GM19455 (cell line): ENCODE results near the gene ATP10A.
"Not testable (repeated sequence)": the region's sequence is repeated elsewhere in the genome, so short reads cannot be mapped to it uniquely, and the experiment has no call there.

Source experiments
- ATAC-seq: cut with Tn5 transposase; IDR thresholded peaks from one replicate; pipeline ENCODE4 v1.9.1; 2021; ENCODE audit not compliant: unreplicated experiment

The ATP10A gene

DNA sequence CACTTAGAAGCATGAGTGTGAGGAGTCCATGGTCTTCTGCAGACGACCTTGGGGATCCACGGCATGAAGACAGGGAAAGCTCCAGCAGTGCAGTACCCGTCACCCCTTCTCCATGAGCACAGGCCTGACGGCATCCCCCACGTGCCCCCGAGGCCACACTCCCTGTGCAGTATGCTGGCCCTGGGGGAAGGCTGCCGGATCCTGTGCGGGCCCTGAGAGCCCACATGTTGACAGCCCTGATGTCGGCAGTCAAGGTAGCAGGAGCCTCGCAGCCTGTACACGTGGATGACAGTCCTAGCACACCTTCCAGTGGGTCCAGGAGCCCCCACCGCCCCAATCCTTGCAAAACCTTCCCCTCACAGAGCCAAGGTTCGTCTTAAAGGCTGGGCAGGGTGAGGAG is 195.3 kb downstream of the ATP10A start:
- no peak for ATAC-seq

DNA sequence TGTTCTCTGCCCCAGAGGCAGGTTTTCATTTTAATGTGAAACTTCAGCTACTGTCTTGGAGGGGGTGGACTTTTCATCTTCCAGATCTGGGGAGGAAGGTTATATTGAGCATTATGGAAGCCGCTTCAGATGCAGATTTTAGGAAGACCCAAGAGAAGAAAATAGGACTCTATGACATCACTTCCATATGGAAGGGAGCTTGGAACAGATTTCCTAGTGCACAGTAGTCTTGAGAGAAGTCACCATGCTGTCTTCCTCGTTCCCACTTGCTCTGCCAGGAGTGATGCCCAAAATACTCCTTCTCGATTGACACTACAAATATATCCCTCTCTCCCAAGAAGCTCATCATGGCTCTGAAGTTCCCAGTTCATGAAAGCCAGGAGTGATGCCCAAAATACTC is 197.2 kb downstream of the ATP10A start:
- ATAC-seq = no peak

DNA sequence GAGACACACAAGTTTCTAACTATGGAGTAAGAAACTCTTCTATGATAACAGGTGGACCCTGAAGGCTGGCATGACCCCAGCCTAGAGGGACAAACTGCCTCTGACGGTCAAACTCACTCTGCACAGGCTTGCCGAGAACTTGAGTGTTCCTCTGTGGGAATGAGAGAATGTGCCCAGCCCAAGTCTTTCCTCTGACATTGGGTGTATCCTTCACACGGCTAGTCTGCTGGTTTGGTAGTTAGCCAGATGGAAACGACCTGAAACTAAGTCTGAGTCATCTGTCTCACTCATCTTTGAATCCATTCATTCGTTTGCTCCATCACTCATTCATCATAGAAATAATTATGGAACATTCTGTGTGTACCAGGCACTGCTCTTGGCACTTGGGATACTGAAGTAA is 198.4 kb downstream of the ATP10A start:
- ATAC-seq = no peak

DNA sequence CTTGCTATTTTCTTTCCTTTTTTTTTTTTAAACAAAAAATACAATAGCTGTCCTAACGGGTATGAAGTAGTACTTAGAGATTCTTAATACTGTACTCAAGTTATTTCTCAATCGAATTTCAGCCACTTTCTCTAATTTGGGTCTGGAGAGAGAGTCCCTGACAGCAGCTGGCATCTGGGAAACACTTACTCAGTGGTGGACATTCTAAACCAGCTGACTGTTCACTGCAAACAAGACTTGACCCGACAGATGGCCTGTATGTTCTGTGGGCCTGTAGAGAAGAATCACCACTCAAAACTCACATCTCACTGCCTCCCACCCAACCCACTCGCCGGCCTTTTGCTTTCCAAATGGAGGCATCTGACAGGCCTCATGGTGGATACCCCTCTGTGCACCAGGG is 199.6 kb downstream of the ATP10A start:
- ATAC-seq = no peak

DNA sequence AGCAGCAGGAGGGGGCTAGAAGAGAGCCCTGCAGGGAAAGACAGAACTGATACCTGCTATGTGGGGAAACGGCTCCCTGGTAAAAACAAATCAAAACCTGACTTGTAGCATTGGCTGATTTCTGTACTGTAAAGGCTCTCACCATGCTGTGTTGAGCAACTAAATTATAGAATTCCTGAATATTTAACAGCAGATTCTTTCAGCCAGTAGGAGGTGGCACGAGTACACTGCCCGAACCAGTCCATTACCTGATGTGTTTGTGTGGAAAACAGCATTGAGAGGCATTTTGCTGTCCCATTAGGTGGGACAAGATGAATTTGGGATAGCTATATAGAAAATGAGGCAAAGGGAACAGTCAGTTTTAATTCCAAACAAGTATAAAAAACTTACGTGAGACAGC is 201.2 kb downstream of the ATP10A start:
- no peak for ATAC-seq

DNA sequence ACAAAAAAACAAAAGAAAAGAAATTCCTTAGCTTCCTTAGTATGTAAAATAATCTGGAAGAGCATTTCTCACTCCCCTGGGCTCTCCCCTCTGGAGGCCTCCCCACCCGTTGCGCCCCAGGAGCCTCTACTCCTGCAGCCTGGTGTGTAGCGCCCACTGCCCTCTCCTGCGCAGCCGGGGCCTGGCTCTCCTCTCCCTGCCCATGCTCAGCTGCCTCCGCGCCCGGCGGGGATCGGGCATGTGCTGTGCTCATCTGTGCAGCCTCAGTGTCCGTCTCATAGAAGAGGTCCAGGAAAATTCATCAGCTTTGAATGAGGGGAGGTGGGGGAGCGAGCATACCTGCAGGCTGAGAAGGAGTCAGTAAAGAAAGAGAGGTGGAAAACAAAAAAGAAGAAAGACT is 203.9 kb downstream of the ATP10A start:
- no peak for ATAC-seq

DNA sequence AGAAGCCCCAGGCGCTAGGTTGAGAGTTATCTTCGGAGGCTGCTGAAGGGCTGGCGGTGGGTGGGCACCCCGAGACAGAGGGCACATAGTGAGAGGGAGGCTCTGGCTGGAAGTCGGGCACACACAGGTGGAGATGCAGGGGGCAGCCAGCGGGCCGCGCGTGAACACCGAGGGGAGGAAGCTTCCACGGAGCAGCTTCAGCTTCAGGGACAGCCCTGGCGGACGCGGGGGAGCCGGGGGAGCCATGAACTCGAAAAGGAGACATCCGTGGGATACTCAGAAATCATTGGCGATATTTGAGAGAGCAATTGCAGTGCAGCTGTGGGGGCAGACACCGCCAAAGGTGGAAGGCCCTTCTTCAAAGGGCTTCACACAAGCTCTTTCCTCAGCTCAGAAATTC is 204.6 kb downstream of the ATP10A start:
- no peak for ATAC-seq

DNA sequence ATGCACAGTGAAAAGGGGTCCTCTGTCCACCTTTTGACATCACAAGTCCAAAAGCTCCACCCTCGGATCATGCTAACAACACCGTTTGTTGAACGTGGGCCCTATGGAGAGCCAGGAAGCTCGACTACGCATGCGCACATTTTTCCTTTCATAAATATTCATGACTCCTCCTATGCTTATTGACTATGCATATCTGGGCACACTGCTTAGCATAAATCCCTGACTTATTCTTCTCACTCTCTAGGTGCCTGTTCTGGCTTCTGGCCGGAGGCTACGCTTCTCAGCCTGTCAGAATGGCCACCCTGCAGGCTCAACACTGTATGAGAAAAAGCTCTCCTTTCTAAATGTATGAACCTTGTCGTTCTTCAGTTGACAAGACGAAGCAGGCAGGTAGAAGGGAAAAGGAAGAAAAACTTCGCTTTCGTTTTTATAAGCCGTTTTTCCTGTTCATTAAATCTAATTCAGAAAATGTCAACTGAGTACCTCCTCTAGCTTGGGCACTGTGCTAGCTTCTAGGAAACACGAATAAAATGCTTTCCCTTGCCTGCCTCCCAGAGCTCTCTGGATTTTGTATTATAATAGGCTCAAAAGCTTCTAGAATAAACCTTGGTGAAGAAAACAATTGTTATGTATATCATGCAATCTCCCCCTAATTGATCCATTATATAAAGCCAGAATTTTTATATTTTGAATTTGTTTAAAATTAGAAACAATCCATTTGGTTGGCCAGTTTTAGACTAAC is 207.7 kb downstream of the ATP10A start:
- no peak for ATAC-seq

DNA sequence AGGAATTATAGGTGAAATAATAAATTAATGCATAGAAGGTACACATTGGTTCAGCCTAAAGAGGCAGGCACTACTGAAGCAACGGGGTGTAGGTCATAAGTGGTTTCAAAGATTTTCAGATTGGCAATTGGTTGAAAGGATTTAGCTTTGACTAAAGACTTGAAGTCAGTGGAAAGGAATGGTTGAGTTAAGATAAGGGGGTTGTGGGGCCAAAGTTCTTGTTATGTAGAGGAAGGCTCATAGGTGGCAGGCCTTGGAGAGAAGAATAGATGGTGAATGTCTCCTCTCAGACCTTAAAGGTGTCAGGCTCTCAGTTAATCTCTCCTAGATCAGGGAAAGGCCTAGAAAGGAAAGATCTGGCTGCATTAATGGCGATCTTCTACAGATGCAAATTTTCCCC is 209.8 kb downstream of the ATP10A start:
- no peak for ATAC-seq

DNA sequence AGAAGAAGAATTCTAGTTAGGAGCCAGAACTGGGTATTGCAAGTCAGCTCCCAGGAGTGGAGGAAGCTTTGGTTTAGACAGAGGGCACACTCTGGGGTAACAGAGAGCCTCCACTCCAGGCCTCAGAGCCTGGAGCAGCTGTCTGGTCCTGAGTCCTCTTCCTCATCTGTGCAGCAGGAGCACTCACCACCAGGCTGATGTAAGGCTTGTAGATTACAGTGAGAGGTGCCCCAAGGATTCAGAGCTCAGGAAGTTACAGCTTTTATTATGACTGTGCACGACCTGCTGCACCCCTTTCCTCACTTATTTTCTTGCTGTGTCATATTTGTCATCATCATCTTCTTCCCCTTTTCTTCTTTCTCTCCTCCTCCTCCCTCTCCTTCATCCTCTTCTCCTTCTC is 210.4 kb downstream of the ATP10A start:
- ATAC-seq = no peak

DNA sequence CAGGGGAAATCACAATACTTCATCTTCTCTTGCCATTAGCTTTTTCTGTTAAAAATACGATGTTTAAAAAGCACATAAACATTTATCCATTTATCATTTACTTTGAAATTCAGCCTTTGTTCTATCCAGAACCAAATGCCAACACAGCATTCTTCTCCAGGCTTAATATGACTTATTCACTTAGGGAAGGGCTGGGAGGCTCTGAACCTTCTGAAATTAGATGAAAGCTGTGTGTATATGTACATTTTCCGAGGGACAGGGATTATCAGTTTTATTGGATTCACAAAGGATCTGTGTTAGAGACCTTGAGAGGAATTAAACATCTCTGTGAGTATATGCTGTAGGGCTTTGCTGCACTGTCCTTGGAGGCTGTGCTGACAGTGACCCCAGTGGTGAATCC is 213.7 kb downstream of the ATP10A start:
- no peak for ATAC-seq

DNA sequence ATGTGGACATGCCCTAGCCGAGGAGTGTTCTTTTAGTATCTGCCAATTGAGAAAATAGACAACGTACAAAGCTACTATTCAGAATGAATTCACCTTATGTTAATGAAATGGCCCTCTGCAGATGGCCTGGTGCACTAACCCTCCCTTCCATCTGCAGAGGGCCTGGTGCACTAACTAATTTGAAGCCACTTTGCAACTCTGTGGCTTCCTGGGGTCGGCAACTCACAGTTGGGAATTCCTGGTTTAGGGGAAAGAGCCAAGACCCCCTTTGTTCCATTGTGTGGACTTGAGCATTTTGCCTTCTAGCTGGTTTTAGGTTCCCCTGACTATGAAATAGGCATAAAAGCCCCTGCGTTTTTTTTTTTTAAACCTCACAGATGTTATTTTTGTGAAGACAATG is 220.0 kb downstream of the ATP10A start:
- ATAC-seq = no peak

DNA sequence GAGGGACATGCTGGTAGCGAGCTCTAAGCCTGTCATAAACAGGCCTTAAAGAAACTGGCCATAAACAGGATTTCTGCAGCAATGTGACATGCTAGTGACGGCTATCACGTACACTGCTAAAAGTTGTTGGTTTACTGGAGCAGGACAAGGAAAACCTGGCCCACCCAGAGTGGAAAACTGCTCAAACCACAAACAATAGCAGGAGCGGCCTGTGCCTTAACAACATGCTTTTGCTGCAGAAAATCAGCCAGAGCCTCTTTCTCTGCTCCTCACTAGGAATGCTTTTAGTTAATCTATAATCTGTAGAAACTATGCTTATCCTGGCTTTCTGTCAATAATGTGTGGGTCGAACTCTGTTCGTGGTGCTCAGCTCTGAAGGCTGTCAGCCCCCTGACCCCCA is 221.4 kb downstream of the ATP10A start:
- no peak for ATAC-seq

DNA sequence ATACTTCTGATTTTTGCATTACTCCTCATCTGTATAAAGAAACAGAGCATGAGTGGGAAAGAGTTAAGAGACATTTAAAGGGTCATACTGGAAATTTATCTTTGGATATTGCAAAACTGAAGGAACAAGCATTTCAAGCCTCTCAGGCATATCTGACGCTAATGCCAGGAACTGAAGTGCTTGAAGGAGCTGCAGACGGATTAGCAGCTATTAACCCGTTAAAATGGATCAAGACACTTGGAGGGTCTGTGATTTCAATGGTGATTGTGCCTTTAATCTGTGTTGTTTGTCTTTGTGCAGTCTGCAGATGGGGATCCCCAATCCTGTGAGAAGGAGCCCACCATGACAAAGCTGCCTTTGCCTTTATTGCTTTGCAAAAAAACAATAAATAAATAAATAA is 221.8 kb downstream of the ATP10A start:
- no peak for ATAC-seq

DNA sequence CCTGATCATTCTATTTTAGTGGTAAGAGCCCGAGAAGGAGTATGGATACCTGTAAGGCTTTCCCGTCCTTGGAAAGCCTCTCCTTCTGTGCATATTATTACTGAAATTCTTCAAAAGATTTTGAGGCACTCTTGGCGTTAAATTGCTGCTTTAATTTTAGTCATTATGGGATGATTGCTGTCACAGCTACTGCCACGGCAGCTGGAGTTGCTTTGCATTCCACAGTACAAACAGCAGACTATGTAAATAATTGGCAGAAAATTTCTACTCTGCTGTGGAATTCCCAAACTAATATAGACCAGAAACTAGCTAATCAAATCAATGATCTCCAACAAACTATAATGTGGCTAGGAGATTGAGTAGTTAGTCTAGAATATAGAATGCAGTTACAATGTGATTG is 222.2 kb downstream of the ATP10A start:
- ATAC-seq = not testable (repeated sequence)

DNA sequence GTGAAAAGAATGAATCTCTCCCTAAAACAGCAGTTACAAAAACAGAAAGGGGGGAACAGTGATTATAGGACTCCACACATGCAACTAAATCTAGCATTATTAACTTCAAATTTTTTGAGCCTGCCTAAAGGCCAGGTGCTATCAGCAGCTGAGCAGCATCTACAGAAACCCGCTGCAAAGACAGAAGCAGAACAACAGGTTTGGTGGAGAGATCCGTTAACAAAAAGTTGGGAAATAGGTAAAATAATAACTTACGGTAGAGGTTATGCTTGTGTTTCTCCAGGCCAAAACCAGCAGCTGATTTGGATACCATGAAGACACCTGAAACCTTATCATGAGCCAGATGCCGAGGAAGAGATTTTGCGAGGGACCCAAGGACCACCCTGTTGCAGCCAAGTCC is 222.7 kb downstream of the ATP10A start:
- ATAC-seq = no peak

DNA sequence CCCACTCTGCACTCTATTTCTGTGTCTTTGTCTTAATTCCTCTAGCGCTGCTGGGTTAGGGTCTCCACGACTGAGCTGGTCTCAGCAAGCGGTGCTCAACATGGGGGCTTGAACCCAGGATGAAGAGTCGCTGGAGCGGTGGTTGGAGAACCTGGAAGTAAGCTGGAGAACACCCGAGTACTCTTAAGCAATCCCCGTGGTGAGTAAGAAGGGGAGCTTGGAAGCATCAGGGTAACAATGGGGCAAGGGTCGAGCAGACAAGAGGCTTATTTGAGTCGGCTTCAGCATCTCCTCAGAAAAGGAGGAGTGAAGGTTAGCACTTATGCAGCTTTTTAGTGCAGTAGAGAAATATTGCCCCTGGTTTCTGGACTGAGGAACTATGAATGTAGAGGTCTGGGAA is 226.6 kb downstream of the ATP10A start:
- ATAC-seq = not testable (repeated sequence)

DNA sequence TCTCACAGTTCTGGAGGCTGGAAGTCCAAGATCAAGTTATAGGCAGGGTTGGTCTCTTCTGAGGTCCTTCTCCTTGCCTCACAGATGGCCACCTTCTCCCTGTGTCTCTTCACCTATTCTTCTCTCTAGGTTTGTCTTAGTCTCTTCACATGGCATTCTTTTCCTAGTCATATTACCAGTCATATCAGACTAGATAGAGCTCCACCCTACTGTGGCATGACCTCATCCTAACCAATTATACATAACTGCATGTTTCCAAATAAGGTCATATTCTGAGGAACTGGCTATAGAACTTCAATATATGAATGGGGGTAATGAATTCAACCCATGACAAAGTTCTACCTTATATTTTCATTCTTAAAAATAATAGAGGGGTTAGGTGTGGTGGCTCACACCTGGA is 227.9 kb downstream of the ATP10A start:
- no peak for ATAC-seq

DNA sequence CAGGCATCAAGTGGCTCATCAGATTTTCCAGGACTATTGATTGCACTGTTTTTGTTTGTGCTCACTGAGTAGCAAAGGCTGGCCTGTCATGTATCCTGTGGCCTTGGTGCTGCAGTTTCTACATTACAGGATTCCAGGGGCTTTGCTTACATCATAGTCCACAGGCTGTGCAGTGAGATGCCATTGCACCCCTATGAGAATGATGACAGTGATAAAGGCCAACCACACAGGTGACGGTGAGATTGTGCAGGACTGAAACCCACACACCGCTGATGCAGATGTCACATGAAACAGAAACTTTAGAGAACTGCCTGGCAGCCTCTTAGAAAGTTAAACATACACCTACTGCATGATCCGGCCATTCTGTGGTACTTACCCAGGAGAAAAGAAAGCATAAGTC is 229.3 kb downstream of the ATP10A start:
- no peak for ATAC-seq

DNA sequence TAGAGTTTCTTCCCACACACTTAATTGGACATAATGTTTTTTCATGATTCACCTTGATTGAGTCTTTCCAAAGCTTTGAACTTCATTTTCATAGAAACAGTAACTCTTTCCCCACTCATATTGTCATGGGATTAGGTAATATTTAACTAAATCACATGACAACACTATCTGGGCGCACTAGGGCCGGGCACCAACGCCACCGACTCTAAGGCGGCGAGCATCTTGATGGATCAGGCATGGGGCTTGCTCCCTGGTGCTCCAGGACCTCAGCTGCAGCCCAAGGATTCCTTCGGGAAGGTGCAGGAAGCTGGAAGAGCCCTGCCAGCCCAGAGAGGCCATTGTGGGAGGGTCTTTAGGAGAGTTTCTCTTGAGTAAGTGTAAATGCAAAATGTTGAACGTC is 231.2 kb downstream of the ATP10A start:
- ATAC-seq = no peak
